IMR-90 (cell line): Measurements from ENCODE around the gene DUS2. TPM values are rescaled to one million over a fixed set of nuclear protein-coding genes. Genes with fewer than 3 reads are reported as not detected.

Experiments
- ATAC-seq: fragments of 200-7000 bp; cut with Tn5 transposase; 2 replicates; pipeline ENCODE4 v1.9.1; 2020; ENCODE audit warnings: low read depth, mild to moderate bottlenecking, moderate library complexity
- BruUV-seq: library from RNA; stranded (reverse); fragments of 400-500 nt; replicated peaks from 2 replicates; lab custom pipeline; 2021; lab: Mats Ljungman, UMichigan
- CTCF ChIA-PET: fragments of 300-600 bp; formaldehyde crosslinking; extraction: SDS; loops from one replicate; lab custom pipeline; 2021; ENCODE audit warnings: antibody characterized with exemption; lab: Yijun Ruan, JAX
- POLR2A ChIA-PET: fragments of 300-600 bp; sonication (Branson Sonifier 250); formaldehyde crosslinking; loops from one replicate; lab custom pipeline; 2022; ENCODE audit warnings: antibody characterized with exemption; ENCODE audit not compliant: unreplicated experiment; lab: Charles Lee
- DNase-seq: peaks from one replicate; pipeline ENCODE4 v3.0.0; 2013
- H2AFZ ChIP-seq: replicated peaks from 2 replicates; pipeline ENCODE3; 2013; ENCODE audit warnings: low read length, mild to moderate bottlenecking; ENCODE audit not compliant: poor library complexity
- H2AK5ac ChIP-seq: 2 replicates; pipeline ENCODE4 v1.6.1; 2013; ENCODE audit warnings: low read depth, low read length, inconsistent platforms
- H2AK9ac ChIP-seq: replicated peaks from 2 replicates; pipeline ENCODE3; 2013; ENCODE audit warnings: mild to moderate bottlenecking, low read depth, low read length, moderate library complexity; ENCODE audit not compliant: poor library complexity
- H2BK120ac ChIP-seq: 2 replicates; pipeline ENCODE4 v1.6.1; 2013; ENCODE audit warnings: low read depth, low read length, inconsistent platforms
- H2BK15ac ChIP-seq: 3 replicates; pipeline ENCODE4 v1.6.1; 2013; ENCODE audit warnings: low read depth, low read length, inconsistent platforms
- H2BK20ac ChIP-seq: 2 replicates; pipeline ENCODE4 v1.6.1; 2013; ENCODE audit warnings: low read depth, mild to moderate bottlenecking, inconsistent platforms, low read length, moderate library complexity
- H2BK5ac ChIP-seq: 2 replicates; pipeline ENCODE4 v1.6.1; 2013; ENCODE audit warnings: mild to moderate bottlenecking, low read depth, low read length, inconsistent platforms; ENCODE audit not compliant: poor library complexity, severe bottlenecking
- H3K14ac ChIP-seq: replicated peaks from 2 replicates; pipeline ENCODE4 v1.6.1; 2013; ENCODE audit warnings: low read depth, low read length, inconsistent platforms
- H3K18ac ChIP-seq: 2 replicates; pipeline ENCODE4 v1.6.1; 2013; ENCODE audit warnings: low read depth, low read length, control low read depth
- H3K23ac ChIP-seq: 2 replicates; pipeline ENCODE4 v1.6.1; 2013; ENCODE audit warnings: low read depth, low read length, inconsistent platforms
- H3K27ac ChIP-seq: 2 replicates; pipeline ENCODE4 v1.5.1; 2013; ENCODE audit warnings: mild to moderate bottlenecking, control low read depth, low read length; ENCODE audit not compliant: insufficient read depth
- H3K27me3 ChIP-seq: 2 replicates; pipeline ENCODE4 v1.6.1; 2013; ENCODE audit warnings: low read length; ENCODE audit not compliant: control insufficient read depth, insufficient read depth
- H3K36me3 ChIP-seq: 2 replicates; pipeline ENCODE4 v1.6.1; 2013; ENCODE audit warnings: low read length, mixed read lengths; ENCODE audit not compliant: control insufficient read depth, insufficient read depth
- H3K4ac ChIP-seq: 2 replicates; pipeline ENCODE4 v1.6.1; 2013; ENCODE audit warnings: low read depth, low read length, inconsistent platforms
- H3K4me1 ChIP-seq: 2 replicates; pipeline ENCODE4 v1.6.1; 2013; ENCODE audit warnings: low read length, mixed read lengths; ENCODE audit not compliant: control insufficient read depth, insufficient read depth
- H3K4me2 ChIP-seq: 2 replicates; pipeline ENCODE4 v1.6.1; 2013; ENCODE audit warnings: low read depth, mild to moderate bottlenecking, control low read depth, low read length, moderate library complexity
- H3K4me3 ChIP-seq: 2 replicates; pipeline ENCODE4 v1.5.1; 2013; ENCODE audit warnings: low read depth, mild to moderate bottlenecking, control low read depth, low read length, moderate library complexity; ENCODE audit not compliant: insufficient read depth
- H3K56ac ChIP-seq: 2 replicates; pipeline ENCODE4 v1.6.1; 2013; ENCODE audit warnings: low read length, inconsistent platforms; ENCODE audit not compliant: insufficient read depth; ENCODE audit errors: extremely low read depth
- H3K79me1 ChIP-seq, 2 experiments: 2 replicates each; pipeline ENCODE4 v1.6.1; 2013; ENCODE audit warnings: low read length in 2 of 2, inconsistent platforms in 1 of 2, low read depth in 1 of 2
- H3K9ac ChIP-seq: 2 replicates; pipeline ENCODE4 v1.6.1; 2013; ENCODE audit warnings: low read depth, low read length, control low read depth
- H3K9me1 ChIP-seq: 2 replicates; pipeline ENCODE4 v1.6.1; 2013; ENCODE audit warnings: low read length, inconsistent platforms; ENCODE audit not compliant: insufficient read depth
- H3K9me3 ChIP-seq: 2 replicates; pipeline ENCODE4 v1.6.1; 2013; ENCODE audit warnings: low read length; ENCODE audit not compliant: control insufficient read depth, insufficient read depth
- H4K20me1 ChIP-seq: 2 replicates; pipeline ENCODE4 v1.6.1; 2013; ENCODE audit warnings: low read length, inconsistent platforms; ENCODE audit not compliant: insufficient read depth
- H4K5ac ChIP-seq: 2 replicates; pipeline ENCODE4 v1.6.1; 2013; ENCODE audit warnings: mild to moderate bottlenecking, low read depth, low read length, control low read depth
- H4K8ac ChIP-seq, 2 experiments: 2 replicates each; pipeline ENCODE4 v1.6.1; 2013; ENCODE audit warnings: low read depth in 2 of 2, low read length in 2 of 2, control low read depth in 1 of 2, inconsistent platforms in 1 of 2
- H4K91ac ChIP-seq: 2 replicates; pipeline ENCODE4 v1.6.1; 2013; ENCODE audit warnings: low read depth, low read length, inconsistent platforms; ENCODE audit not compliant: insufficient read depth
- BHLHE40 ChIP-seq: fragments of 150-350 bp; IDR thresholded peaks from 2 replicates; pipeline ENCODE4 v1.6.1; 2016; ENCODE audit warnings: mild to moderate bottlenecking, low read depth, low read length
- WGBS, 2 experiments: methylation state at CpG; one replicate each; pipeline versions ENCODE4 v1.1.5 to v1.1.7; 2013; ENCODE audit warnings: missing lambda C conversion rate in 2 of 2; ENCODE audit not compliant: insufficient read length in 1 of 2; ENCODE audit errors: extremely low coverage in 2 of 2; 5-methylcytosine and 5-hydroxymethylcytosine counted together
- dilution Hi-C: fragments of 300-500 bp; cut with HindIII; formaldehyde crosslinking; loops from one replicate; pipeline ENCODE4 v1.14.3; 2018; ENCODE audit warnings: low sequenced_read_pairs; ENCODE audit not compliant: unreplicated experiment
- in situ Hi-C: fragments of 300-500 bp; cut with MboI; formaldehyde crosslinking; loops from 3 replicates; pipeline ENCODE4 v1.14.3; 2019; ENCODE audit warnings: low sequenced_read_pairs, inconsistent platforms, mixed read lengths
- intact Hi-C: fragments of 100-400 bp; cut with micrococcal nuclease; formaldehyde crosslinking; loops from 2 replicates; pipeline ENCODE4 v1.10.0; 2022
- polyA plus RNA-seq, 3 experiments: library from polyadenylated mRNA; depleted of rRNA; stranded (reverse); fragments of >200 nt; gene quantifications; 2 replicates each; pipeline ENCODE4 v1.2.3, GENCODE V29; 2012; ENCODE audit warnings: low replicate concordance in 1 of 3
- total RNA-seq: library from RNA; depleted of rRNA; stranded (reverse); fragments of >200 nt; gene quantifications from 2 replicates; pipeline ENCODE4 v1.2.3, GENCODE V29; 2012

Gene DUS2
- total and polyA plus RNA-seq, 2 of the 4 experiments (the other 2 are of a cell fraction): 15.8 to 30.5 TPM

DNA sequence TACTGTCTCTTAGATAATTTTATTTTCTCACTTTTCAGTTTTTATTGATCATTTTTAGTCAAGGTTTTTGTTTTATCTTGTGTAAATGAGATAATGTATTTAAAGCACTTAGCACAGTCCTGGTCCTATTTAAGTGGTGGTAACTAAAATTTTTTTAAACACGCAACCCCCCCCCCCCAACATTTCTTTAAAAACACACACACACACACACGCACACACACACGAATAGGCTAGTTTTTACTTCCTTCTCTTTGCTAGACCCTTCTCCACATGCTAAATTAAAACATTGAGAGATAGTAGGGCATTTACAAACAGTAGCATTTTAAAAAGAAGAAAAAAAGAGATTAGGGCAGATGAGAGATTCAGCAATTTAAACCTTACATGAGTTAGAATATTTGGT is 67.0 kb downstream of the DUS2 start:
- Histone ChIP-seq H2BK15ac (no peak overlapping the region), H3K9me1 (0 out of 2 replicates have a peak, but pooled peaks cover 2% of the 10 kb centered on the region), H3K4me1 (peaks cover 2% of the 10 kb centered on the region; the same call in 1 of the 2 replicates), H3K4me3 (no peak overlapping the region), H2AK9ac (no peak overlapping the region), H3K23ac (no peak overlapping the region), H3K9me3 (no peaks in the 10 kb centered on the region), H4K5ac (no peak overlapping the region), H2BK20ac (no peak overlapping the region), H2BK5ac (no peak overlapping the region), H3K4me2 (no peak overlapping the region), H2AFZ (no peak overlapping the region), H3K36me3 (no peaks in the 10 kb centered on the region), H4K20me1 (peaks cover 20% of the 10 kb centered on the region; the same call in 1 of the 2 replicates), H3K27ac (no peak overlapping the region), H4K8ac (no peak overlapping the region), H3K79me1 (peaks cover 16 to 62% of the 10 kb centered on the region in 2 experiments), H2AK5ac (no peak overlapping the region), H3K4ac (no peak overlapping the region), H3K27me3 (no peaks in the 10 kb centered on the region), H3K9ac (no peak overlapping the region), H3K18ac (no peak overlapping the region), H3K56ac (no peak overlapping the region), H3K14ac (no peak overlapping the region), H4K91ac (no peak overlapping the region), H2BK120ac (no peak overlapping the region)
- no peak for ATAC-seq
- in situ Hi-C loops (loop anchor here (10.0 kb wide), 1 partner anchor 135 kb away; no protein-coding TSS in a partner anchor), dilution Hi-C loops (no loop called here), intact Hi-C loops (loop anchor here (5.0 kb wide), 1 partner anchor 42 kb away; no protein-coding TSS in a partner anchor)
- no CpG with 5 or more reads among the region's 3 CpGs for whole genome bisulfite sequencing, 2 experiments
- no peak for TF ChIP-seq BHLHE40
- BruUV-seq: no TSS peak
- POLR2A ChIA-PET: no interaction called here
- no peak for DNase-seq
- CTCF ChIA-PET: no interaction called here
